GM12864 (cell line): Measurements from ENCODE around the gene ANGEL2.
"Not testable (repeated sequence)": the region's sequence is repeated elsewhere in the genome, so short reads cannot be mapped to it uniquely, and the experiment has no call there.

ENCODE experiments used
- DNase-seq: peaks from one replicate; pipeline ENCODE4 v3.0.0-alpha.2; 2011; ENCODE audit warnings: low read depth
- H3K4me3 ChIP-seq: 2 replicates; pipeline ENCODE4 v1.5.1; 2011; ENCODE audit warnings: mild to moderate bottlenecking, low read depth, low read length, control low read depth
- TF ChIP-seq, protein P1 (sequence below): IDR thresholded peaks from 2 replicates; pipeline ENCODE4 v1.5.1; 2011; ENCODE audit warnings: low read depth, mild to moderate bottlenecking, moderate library complexity, low read length, control low read depth, inconsistent platforms; ENCODE audit errors: missing control alignments

ANGEL2 gene

DNA sequence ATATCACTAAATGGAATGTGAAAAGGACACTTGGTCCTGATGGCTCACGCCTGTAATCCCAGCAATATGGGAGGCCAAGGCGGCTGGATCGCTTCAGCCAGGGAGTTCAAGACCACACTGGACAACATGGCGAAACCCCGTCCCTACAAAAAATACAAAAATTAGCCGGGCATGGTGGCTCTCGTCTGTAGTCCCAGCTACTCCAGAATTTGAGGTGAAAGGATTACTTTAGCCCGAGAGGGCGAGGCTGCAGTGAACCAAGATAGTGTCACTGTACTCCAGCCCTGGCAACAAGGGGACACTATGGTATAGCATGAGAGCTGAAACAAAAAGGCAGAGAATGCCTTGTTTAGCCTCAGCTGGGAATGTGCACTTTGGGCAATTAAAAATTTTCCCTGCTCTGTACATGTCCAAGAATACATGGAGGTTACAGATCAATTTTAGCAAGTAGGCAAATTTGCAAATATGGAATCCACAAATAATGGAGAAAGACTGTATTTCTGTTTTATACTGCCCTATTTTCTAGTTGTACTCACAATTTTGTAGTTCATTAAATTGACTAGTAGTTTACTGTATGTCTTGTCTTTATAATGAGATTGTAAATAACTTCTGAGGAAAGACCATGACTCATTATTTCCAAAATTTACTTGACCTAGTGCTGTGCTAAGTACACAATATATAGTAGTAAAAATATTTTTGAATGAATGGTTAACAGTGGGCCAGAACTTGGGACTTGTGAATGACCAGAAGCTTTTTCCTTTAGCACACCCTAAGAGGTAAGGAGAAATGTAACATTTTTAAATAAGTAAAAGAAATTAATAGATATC lies 2.0 kb upstream of the ANGEL2 start:
- DNase-seq = no peak
- TF ChIP-seq, protein P1, sequence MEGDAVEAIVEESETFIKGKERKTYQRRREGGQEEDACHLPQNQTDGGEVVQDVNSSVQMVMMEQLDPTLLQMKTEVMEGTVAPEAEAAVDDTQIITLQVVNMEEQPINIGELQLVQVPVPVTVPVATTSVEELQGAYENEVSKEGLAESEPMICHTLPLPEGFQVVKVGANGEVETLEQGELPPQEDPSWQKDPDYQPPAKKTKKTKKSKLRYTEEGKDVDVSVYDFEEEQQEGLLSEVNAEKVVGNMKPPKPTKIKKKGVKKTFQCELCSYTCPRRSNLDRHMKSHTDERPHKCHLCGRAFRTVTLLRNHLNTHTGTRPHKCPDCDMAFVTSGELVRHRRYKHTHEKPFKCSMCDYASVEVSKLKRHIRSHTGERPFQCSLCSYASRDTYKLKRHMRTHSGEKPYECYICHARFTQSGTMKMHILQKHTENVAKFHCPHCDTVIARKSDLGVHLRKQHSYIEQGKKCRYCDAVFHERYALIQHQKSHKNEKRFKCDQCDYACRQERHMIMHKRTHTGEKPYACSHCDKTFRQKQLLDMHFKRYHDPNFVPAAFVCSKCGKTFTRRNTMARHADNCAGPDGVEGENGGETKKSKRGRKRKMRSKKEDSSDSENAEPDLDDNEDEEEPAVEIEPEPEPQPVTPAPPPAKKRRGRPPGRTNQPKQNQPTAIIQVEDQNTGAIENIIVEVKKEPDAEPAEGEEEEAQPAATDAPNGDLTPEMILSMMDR = no peak
- no peak overlapping the region for H3K4me3 ChIP-seq

DNA sequence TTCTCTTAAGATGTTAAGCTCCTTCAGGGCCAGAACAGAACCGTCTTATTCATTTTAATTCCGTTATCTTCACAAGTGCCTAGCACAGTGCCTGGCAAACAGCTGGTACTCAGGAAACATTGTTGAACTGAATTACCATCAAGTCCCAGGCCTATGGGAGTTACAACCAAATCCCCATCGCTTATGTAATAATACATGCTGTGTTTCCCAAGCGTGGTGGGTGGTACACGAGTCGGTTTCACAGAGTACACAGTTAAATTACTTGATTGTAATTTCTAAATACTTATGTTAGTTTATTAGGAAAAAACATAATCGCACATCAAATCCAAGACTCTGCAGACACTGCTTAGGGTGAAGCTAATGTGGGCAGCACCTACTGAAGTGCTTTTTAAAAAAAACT lies 1.0 kb downstream of the ANGEL2 start:
- peak overlapping the region; percentile 97 for H3K4me3 ChIP-seq
- no peak for DNase-seq
- TF ChIP-seq, protein P1 = no peak

DNA sequence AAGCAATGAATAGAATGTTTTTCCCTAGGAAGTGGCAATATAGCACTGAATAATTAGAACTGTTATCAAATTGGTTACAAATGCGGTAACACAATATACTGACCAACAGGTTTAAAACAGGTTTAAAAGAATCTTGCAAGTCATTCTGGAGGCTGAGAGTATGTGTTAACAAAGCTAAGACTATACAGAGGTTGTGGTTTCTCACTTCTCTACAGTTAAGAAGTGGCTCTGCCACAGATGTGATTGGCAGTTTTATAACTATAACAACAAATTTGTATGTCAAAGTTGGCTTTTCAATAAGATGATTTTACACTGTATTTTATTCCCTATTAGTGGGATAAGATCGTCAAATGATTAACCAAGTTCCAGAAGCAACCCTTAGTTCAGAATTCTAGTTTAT lies 7.1 kb downstream of the ANGEL2 start:
- H3K4me3 ChIP-seq = no peak overlapping the region
- TF ChIP-seq, protein P1 = no peak
- DNase-seq = no peak

DNA sequence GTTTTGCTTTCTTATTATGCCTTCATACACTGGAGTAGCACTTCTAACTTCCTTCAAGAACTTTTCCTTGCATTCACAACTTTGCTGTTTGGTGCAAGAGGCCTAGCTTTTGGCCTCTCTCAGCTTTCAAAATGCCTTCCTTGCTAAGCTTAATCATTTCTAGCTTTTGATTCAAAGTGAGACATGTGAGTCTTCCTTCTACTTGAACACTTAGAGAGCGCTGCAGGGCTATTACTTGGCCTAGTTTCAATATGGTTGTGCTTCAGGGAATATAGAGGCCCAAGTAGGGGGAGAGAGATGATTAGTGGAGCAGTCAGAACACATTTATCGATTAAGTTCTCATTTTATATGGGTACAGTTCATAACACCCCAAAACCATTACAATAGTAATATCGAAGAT lies 12.4 kb downstream of the ANGEL2 start:
- TF ChIP-seq, protein P1 = no peak

DNA sequence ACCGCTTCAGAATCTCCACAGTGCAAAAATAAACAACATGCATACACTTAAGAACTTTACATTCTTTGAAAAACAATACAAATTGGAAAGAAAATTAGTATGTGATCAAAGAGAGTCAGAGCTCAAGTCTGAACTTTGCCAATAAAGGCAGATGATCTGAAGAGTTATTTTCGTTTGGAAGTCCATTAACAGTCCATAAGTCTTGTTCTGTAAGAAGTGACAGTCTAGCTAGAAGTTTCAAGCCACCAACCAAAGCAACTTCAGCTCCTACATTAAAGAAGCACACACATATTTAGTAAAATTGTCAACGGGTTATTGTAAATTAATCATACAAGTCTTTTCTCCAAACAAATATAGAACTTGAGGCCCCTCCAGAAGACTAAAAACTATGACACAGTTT lies 20.7 kb downstream of the ANGEL2 start:
- H3K4me3 ChIP-seq = no peak overlapping the region
- TF ChIP-seq, protein P1 = no peak

More for the DNA sequence above, 12.4 kb downstream of the ANGEL2 start:
- DNase-seq = no peak
- H3K4me3 ChIP-seq = no peak overlapping the region

DNA sequence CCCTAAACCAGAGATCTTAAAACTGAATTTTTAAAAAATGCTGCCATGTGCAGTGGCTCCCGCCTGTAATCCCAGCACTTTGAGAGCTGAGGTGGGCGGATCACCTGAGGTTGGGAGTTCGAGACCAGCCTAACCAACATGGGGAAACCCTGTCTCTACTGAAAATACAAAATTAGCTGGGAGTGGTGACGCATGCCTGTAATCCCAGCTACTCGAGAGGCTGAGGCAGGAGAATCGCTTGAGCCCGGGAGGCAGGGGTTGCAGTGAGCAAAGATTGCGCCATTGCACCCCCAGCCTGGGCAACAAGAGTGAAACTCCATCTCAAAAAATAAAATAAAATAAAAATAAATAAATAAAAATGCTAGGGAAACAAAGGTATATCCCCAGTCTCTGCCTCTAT lies 21.7 kb downstream of the ANGEL2 start:
- DNase-seq, H3K4me3 ChIP-seq: not testable (repeated sequence)

More for the DNA sequence above, 20.7 kb downstream of the ANGEL2 start:
- no peak for DNase-seq

DNA sequence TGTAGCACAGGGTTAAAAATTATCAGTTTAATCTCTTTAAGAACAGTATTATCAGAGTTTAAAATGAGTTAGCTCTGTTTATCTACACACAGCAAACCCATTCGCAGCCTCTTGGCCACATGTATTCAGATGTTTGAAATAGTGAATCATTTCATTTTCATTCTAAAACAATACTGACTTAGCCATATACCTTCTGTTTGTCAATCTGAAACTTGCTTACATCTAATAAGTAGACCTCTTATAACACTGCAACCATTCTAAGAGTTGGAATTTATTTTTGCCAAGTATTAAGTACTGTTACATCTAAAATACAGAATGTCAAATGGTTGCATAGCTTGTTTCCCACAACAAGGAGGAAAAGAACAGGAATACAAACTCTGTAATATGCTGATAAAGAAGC lies 25.4 kb downstream of the ANGEL2 start:
- TF ChIP-seq, protein P1 = no peak
- H3K4me3 ChIP-seq = no peak overlapping the region
- DNase-seq = no peak
